IMR-90 (cell line): ENCODE measurements around the gene XPR1. TPM values are rescaled to one million over a fixed set of nuclear protein-coding genes. Genes with fewer than 3 reads are reported as not detected.

Experiments used
- ATAC-seq: fragments of 200-7000 bp; cut with Tn5 transposase; 2 replicates; pipeline ENCODE4 v1.9.1; 2020; ENCODE audit warnings: low read depth, mild to moderate bottlenecking, moderate library complexity
- BruUV-seq: library from RNA; stranded (reverse); fragments of 400-500 nt; replicated peaks from 2 replicates; lab custom pipeline; 2021; lab: Mats Ljungman, UMichigan
- CTCF ChIA-PET: fragments of 300-600 bp; formaldehyde crosslinking; extraction: SDS; loops from one replicate; lab custom pipeline; 2021; ENCODE audit warnings: antibody characterized with exemption; lab: Yijun Ruan, JAX
- POLR2A ChIA-PET: fragments of 300-600 bp; sonication (Branson Sonifier 250); formaldehyde crosslinking; loops from one replicate; lab custom pipeline; 2022; ENCODE audit warnings: antibody characterized with exemption; ENCODE audit not compliant: unreplicated experiment; lab: Charles Lee
- DNase-seq: peaks from one replicate; pipeline ENCODE4 v3.0.0; 2013
- H2AFZ ChIP-seq: replicated peaks from 2 replicates; pipeline ENCODE3; 2013; ENCODE audit warnings: low read length, mild to moderate bottlenecking; ENCODE audit not compliant: poor library complexity
- H2AK5ac ChIP-seq: 2 replicates; pipeline ENCODE4 v1.6.1; 2013; ENCODE audit warnings: low read depth, low read length, inconsistent platforms
- H2AK9ac ChIP-seq: replicated peaks from 2 replicates; pipeline ENCODE3; 2013; ENCODE audit warnings: mild to moderate bottlenecking, low read depth, low read length, moderate library complexity; ENCODE audit not compliant: poor library complexity
- H2BK120ac ChIP-seq: 2 replicates; pipeline ENCODE4 v1.6.1; 2013; ENCODE audit warnings: low read depth, low read length, inconsistent platforms
- H2BK15ac ChIP-seq: 3 replicates; pipeline ENCODE4 v1.6.1; 2013; ENCODE audit warnings: low read depth, low read length, inconsistent platforms
- H2BK20ac ChIP-seq: 2 replicates; pipeline ENCODE4 v1.6.1; 2013; ENCODE audit warnings: low read depth, mild to moderate bottlenecking, inconsistent platforms, low read length, moderate library complexity
- H2BK5ac ChIP-seq: 2 replicates; pipeline ENCODE4 v1.6.1; 2013; ENCODE audit warnings: mild to moderate bottlenecking, low read depth, low read length, inconsistent platforms; ENCODE audit not compliant: poor library complexity, severe bottlenecking
- H3K14ac ChIP-seq: replicated peaks from 2 replicates; pipeline ENCODE4 v1.6.1; 2013; ENCODE audit warnings: low read depth, low read length, inconsistent platforms
- H3K18ac ChIP-seq: 2 replicates; pipeline ENCODE4 v1.6.1; 2013; ENCODE audit warnings: low read depth, low read length, control low read depth
- H3K23ac ChIP-seq: 2 replicates; pipeline ENCODE4 v1.6.1; 2013; ENCODE audit warnings: low read depth, low read length, inconsistent platforms
- H3K27ac ChIP-seq: 2 replicates; pipeline ENCODE4 v1.5.1; 2013; ENCODE audit warnings: mild to moderate bottlenecking, control low read depth, low read length; ENCODE audit not compliant: insufficient read depth
- H3K27me3 ChIP-seq: 2 replicates; pipeline ENCODE4 v1.6.1; 2013; ENCODE audit warnings: low read length; ENCODE audit not compliant: control insufficient read depth, insufficient read depth
- H3K36me3 ChIP-seq: 2 replicates; pipeline ENCODE4 v1.6.1; 2013; ENCODE audit warnings: low read length, mixed read lengths; ENCODE audit not compliant: control insufficient read depth, insufficient read depth
- H3K4ac ChIP-seq: 2 replicates; pipeline ENCODE4 v1.6.1; 2013; ENCODE audit warnings: low read depth, low read length, inconsistent platforms
- H3K4me1 ChIP-seq: 2 replicates; pipeline ENCODE4 v1.6.1; 2013; ENCODE audit warnings: low read length, mixed read lengths; ENCODE audit not compliant: control insufficient read depth, insufficient read depth
- H3K4me2 ChIP-seq: 2 replicates; pipeline ENCODE4 v1.6.1; 2013; ENCODE audit warnings: low read depth, mild to moderate bottlenecking, control low read depth, low read length, moderate library complexity
- H3K4me3 ChIP-seq: 2 replicates; pipeline ENCODE4 v1.5.1; 2013; ENCODE audit warnings: low read depth, mild to moderate bottlenecking, control low read depth, low read length, moderate library complexity; ENCODE audit not compliant: insufficient read depth
- H3K56ac ChIP-seq: 2 replicates; pipeline ENCODE4 v1.6.1; 2013; ENCODE audit warnings: low read length, inconsistent platforms; ENCODE audit not compliant: insufficient read depth; ENCODE audit errors: extremely low read depth
- H3K79me1 ChIP-seq, 2 experiments: 2 replicates each; pipeline ENCODE4 v1.6.1; 2013; ENCODE audit warnings: low read length in 2 of 2, inconsistent platforms in 1 of 2, low read depth in 1 of 2
- H3K9ac ChIP-seq: 2 replicates; pipeline ENCODE4 v1.6.1; 2013; ENCODE audit warnings: low read depth, low read length, control low read depth
- H3K9me1 ChIP-seq: 2 replicates; pipeline ENCODE4 v1.6.1; 2013; ENCODE audit warnings: low read length, inconsistent platforms; ENCODE audit not compliant: insufficient read depth
- H3K9me3 ChIP-seq: 2 replicates; pipeline ENCODE4 v1.6.1; 2013; ENCODE audit warnings: low read length; ENCODE audit not compliant: control insufficient read depth, insufficient read depth
- H4K20me1 ChIP-seq: 2 replicates; pipeline ENCODE4 v1.6.1; 2013; ENCODE audit warnings: low read length, inconsistent platforms; ENCODE audit not compliant: insufficient read depth
- H4K5ac ChIP-seq: 2 replicates; pipeline ENCODE4 v1.6.1; 2013; ENCODE audit warnings: mild to moderate bottlenecking, low read depth, low read length, control low read depth
- H4K8ac ChIP-seq, 2 experiments: 2 replicates each; pipeline ENCODE4 v1.6.1; 2013; ENCODE audit warnings: low read depth in 2 of 2, low read length in 2 of 2, control low read depth in 1 of 2, inconsistent platforms in 1 of 2
- H4K91ac ChIP-seq: 2 replicates; pipeline ENCODE4 v1.6.1; 2013; ENCODE audit warnings: low read depth, low read length, inconsistent platforms; ENCODE audit not compliant: insufficient read depth
- BHLHE40 ChIP-seq: fragments of 150-350 bp; IDR thresholded peaks from 2 replicates; pipeline ENCODE4 v1.6.1; 2016; ENCODE audit warnings: mild to moderate bottlenecking, low read depth, low read length
- CEBPB ChIP-seq: IDR thresholded peaks from 2 replicates; pipeline ENCODE4 v1.6.1; 2012; ENCODE audit warnings: low read depth, low read length, improper control_type of control experiment
- FOS ChIP-seq: fragments of 150-350 bp; IDR thresholded peaks from 2 replicates; pipeline ENCODE4 v1.6.1; 2016; ENCODE audit warnings: low read depth, low read length
- MAFK ChIP-seq: IDR thresholded peaks from 2 replicates; pipeline ENCODE4 v1.6.1; 2012; ENCODE audit warnings: low read depth, low read length, improper control_type of control experiment
- MAZ ChIP-seq: IDR thresholded peaks from 2 replicates; pipeline ENCODE4 v1.6.1; 2012; ENCODE audit warnings: low read depth, mild to moderate bottlenecking, low read length, improper control_type of control experiment, moderate library complexity, borderline replicate concordance
- MXI1 ChIP-seq: IDR thresholded peaks from 2 replicates; pipeline ENCODE4 v1.6.1; 2012; ENCODE audit warnings: low read depth, mild to moderate bottlenecking, low read length, moderate library complexity, borderline replicate concordance
- NFE2L2 ChIP-seq: fragments of 150-350 bp; IDR thresholded peaks from 2 replicates; pipeline ENCODE4 v1.6.1; 2016; ENCODE audit warnings: low read depth, mild to moderate bottlenecking, low read length
- POLR2A ChIP-seq: IDR thresholded peaks from 2 replicates; pipeline ENCODE4 v1.6.1; 2012; ENCODE audit warnings: mild to moderate bottlenecking, low read depth, low read length
- RCOR1 ChIP-seq: IDR thresholded peaks from 2 replicates; pipeline ENCODE4 v1.6.1; 2012; ENCODE audit warnings: mild to moderate bottlenecking, low read length, improper control_type of control experiment; ENCODE audit not compliant: insufficient replicate concordance
- RFX5 ChIP-seq: IDR thresholded peaks from 2 replicates; pipeline ENCODE4 v1.8.0; 2012; ENCODE audit warnings: low read depth, mild to moderate bottlenecking, low read length, moderate library complexity
- SMC3 ChIP-seq: fragments of 150-350 bp; IDR thresholded peaks from 2 replicates; pipeline ENCODE4 v1.6.1; 2016; ENCODE audit warnings: low read depth, mild to moderate bottlenecking, antibody characterized with exemption, low read length, moderate library complexity
- WGBS, 2 experiments: methylation state at CpG; one replicate each; pipeline versions ENCODE4 v1.1.5 to v1.1.7; 2013; ENCODE audit warnings: missing lambda C conversion rate in 2 of 2; ENCODE audit not compliant: insufficient read length in 1 of 2; ENCODE audit errors: extremely low coverage in 2 of 2; 5-methylcytosine and 5-hydroxymethylcytosine counted together
- dilution Hi-C: fragments of 300-500 bp; cut with HindIII; formaldehyde crosslinking; loops from one replicate; pipeline ENCODE4 v1.14.3; 2018; ENCODE audit warnings: low sequenced_read_pairs; ENCODE audit not compliant: unreplicated experiment
- in situ Hi-C: fragments of 300-500 bp; cut with MboI; formaldehyde crosslinking; loops from 3 replicates; pipeline ENCODE4 v1.14.3; 2019; ENCODE audit warnings: low sequenced_read_pairs, inconsistent platforms, mixed read lengths
- intact Hi-C: fragments of 100-400 bp; cut with micrococcal nuclease; formaldehyde crosslinking; loops from 2 replicates; pipeline ENCODE4 v1.10.0; 2022
- polyA plus RNA-seq, 3 experiments: library from polyadenylated mRNA; depleted of rRNA; stranded (reverse); fragments of >200 nt; gene quantifications; 2 replicates each; pipeline ENCODE4 v1.2.3, GENCODE V29; 2012; ENCODE audit warnings: low replicate concordance in 1 of 3
- total RNA-seq: library from RNA; depleted of rRNA; stranded (reverse); fragments of >200 nt; gene quantifications from 2 replicates; pipeline ENCODE4 v1.2.3, GENCODE V29; 2012
- TF ChIP-seq, protein P1 (sequence below): conservative IDR thresholded peaks from 2 replicates; pipeline ENCODE4 v1.5.1; 2012; ENCODE audit warnings: mild to moderate bottlenecking, low read depth, low read length, improper control_type of control experiment
- TF ChIP-seq, protein P2 (sequence below): fragments of 150-350 bp; IDR thresholded peaks from 2 replicates; pipeline ENCODE4 v1.6.1; 2016; ENCODE audit warnings: low read depth, mild to moderate bottlenecking, low read length, moderate library complexity, borderline replicate concordance
- TF ChIP-seq, protein P3 (sequence below): fragments of 150-350 bp; IDR thresholded peaks from 2 replicates; pipeline ENCODE4 v1.6.1; 2017; ENCODE audit warnings: mild to moderate bottlenecking, antibody characterized with exemption, low read length, low read depth

The XPR1 gene
- total and polyA plus RNA-seq, 2 of the 4 experiments (the other 2 are of a cell fraction), result 11.8 to 25.1 TPM

DNA sequence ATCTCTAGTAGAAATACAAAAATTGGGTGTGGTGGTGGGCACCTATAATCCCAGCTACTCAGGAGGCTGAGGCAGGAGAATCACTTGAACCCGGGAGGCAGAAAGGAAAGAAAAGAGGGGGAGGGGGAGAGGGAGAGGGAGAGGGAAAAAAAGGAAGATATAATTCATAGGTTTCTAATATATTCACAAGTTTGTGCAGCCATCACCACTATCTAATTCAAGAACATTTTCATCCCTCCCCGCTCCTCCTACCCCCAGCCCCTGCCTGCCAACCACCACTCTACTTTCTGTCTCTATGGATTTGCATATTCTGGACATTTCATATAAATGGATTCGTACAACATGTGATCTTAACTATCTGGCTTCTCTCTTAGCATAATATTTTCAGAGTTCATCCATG is 147.8 kb downstream of the XPR1 start:
- Histone ChIP-seq H2AK5ac (no peak overlapping the region), H3K9ac (no peak overlapping the region), H3K27ac (no peak overlapping the region), H2AFZ (no peak overlapping the region), H3K4me1 (peaks cover 4% of the 10 kb centered on the region; the same call in 1 of the 2 replicates), H3K23ac (no peak overlapping the region), H3K18ac (no peak overlapping the region), H3K4ac (no peak overlapping the region), H3K36me3 (no peaks in the 10 kb centered on the region), H4K5ac (no peak overlapping the region), H3K9me1 (no peaks in the 10 kb centered on the region), H2BK120ac (no peak overlapping the region), H3K4me3 (no peak overlapping the region), H2BK5ac (no peak overlapping the region), H3K79me1 (peaks cover 21 to 23% of the 10 kb centered on the region in 2 experiments; a peak in 3 of 4 replicates), H3K14ac (no peak overlapping the region), H3K56ac (no peak overlapping the region), H2BK20ac (no peak overlapping the region), H3K4me2 (no peak overlapping the region), H2AK9ac (no peak overlapping the region), H3K9me3 (no peaks in the 10 kb centered on the region), H4K91ac (no peak overlapping the region), H2BK15ac (no peak overlapping the region), H3K27me3 (no peaks in the 10 kb centered on the region), H4K8ac (no peak overlapping the region), H4K20me1 (no peaks in the 10 kb centered on the region)
- intact Hi-C loops (no loop called here), dilution Hi-C loops (no loop called here), in situ Hi-C loops (no loop called here)
- BruUV-seq, result no TSS peak
- no peak for ATAC-seq
- WGBS, 2 experiments, result no CpG with 5 or more reads among the region's 3 CpGs
- TF ChIP-seq, protein P1, sequence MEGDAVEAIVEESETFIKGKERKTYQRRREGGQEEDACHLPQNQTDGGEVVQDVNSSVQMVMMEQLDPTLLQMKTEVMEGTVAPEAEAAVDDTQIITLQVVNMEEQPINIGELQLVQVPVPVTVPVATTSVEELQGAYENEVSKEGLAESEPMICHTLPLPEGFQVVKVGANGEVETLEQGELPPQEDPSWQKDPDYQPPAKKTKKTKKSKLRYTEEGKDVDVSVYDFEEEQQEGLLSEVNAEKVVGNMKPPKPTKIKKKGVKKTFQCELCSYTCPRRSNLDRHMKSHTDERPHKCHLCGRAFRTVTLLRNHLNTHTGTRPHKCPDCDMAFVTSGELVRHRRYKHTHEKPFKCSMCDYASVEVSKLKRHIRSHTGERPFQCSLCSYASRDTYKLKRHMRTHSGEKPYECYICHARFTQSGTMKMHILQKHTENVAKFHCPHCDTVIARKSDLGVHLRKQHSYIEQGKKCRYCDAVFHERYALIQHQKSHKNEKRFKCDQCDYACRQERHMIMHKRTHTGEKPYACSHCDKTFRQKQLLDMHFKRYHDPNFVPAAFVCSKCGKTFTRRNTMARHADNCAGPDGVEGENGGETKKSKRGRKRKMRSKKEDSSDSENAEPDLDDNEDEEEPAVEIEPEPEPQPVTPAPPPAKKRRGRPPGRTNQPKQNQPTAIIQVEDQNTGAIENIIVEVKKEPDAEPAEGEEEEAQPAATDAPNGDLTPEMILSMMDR, result no peak
- TF ChIP-seq CEBPB, result no peak
- no peak for TF ChIP-seq RFX5
- no peak for TF ChIP-seq POLR2A
- TF ChIP-seq MAFK, result no peak
- TF ChIP-seq, protein P2, sequence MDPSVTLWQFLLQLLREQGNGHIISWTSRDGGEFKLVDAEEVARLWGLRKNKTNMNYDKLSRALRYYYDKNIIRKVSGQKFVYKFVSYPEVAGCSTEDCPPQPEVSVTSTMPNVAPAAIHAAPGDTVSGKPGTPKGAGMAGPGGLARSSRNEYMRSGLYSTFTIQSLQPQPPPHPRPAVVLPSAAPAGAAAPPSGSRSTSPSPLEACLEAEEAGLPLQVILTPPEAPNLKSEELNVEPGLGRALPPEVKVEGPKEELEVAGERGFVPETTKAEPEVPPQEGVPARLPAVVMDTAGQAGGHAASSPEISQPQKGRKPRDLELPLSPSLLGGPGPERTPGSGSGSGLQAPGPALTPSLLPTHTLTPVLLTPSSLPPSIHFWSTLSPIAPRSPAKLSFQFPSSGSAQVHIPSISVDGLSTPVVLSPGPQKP, result no peak
- TF ChIP-seq, protein P3, sequence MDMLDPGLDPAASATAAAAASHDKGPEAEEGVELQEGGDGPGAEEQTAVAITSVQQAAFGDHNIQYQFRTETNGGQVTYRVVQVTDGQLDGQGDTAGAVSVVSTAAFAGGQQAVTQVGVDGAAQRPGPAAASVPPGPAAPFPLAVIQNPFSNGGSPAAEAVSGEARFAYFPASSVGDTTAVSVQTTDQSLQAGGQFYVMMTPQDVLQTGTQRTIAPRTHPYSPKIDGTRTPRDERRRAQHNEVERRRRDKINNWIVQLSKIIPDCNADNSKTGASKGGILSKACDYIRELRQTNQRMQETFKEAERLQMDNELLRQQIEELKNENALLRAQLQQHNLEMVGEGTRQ, result no peak
- TF ChIP-seq SMC3, result no peak
- no peak for TF ChIP-seq RCOR1
- no peak for TF ChIP-seq BHLHE40
- TF ChIP-seq FOS, result no peak
- no peak for TF ChIP-seq MXI1
- no peak for TF ChIP-seq MAZ
- TF ChIP-seq NFE2L2, result no peak
- DNase-seq, result no peak
- ChIA-PET POLR2A (no interaction called here), CTCF (no interaction called here)
